ENCODE measurements around the gene FBXO39. TPM values are rescaled to one million over a fixed set of nuclear protein-coding genes. Genes with fewer than 3 reads are reported as not detected.

Gene FBXO39
- total RNA-seq, 1 experiment from 2014 or later: not detected

- H3K27me3 ChIP-seq (ENCODE audit: insufficient read depth, low read depth): no peaks in the 10 kb centered on the region; the same call in 1 of the 2 replicates
- ChIA-PET CTCF (no interaction called here), POLR2A (ENCODE audit: unreplicated experiment) (no interaction called here)
- H3K27ac ChIP-seq: no peak overlapping the region
- H3K4me3 ChIP-seq: no peak overlapping the region
- peaks cover 8% of the 10 kb centered on the region; the same call in 1 of the 2 replicates for H3F3A ChIP-seq (ENCODE audit: insufficient read depth, low read depth)
- H3K9me3 ChIP-seq (ENCODE audit: insufficient read depth, low read depth): no peaks in the 10 kb centered on the region
- H3K4me1 ChIP-seq (replicated peaks; ENCODE audit: insufficient read depth): peaks cover 26% of the 10 kb centered on the region
- BruUV-seq (replicated peaks): no TSS peak
- H3K9me2 ChIP-seq (ENCODE audit: insufficient read depth): no peaks in the 10 kb centered on the region
- intact Hi-C loops (cut with micrococcal nuclease; ENCODE audit: unreplicated experiment): no loop called here
- TF ChIP-seq CTCF (conservative IDR thresholded peaks at IDR 0.05) (no peak), EZH2 (IDR thresholded peaks at IDR 0.05; ENCODE audit: low read depth) (no peak)
- no peak overlapping the region for H3K4me2 ChIP-seq
- H3K79me2 ChIP-seq (ENCODE audit: low read depth): no peaks in the 10 kb centered on the region
- no peak overlapping the region for H2AFZ ChIP-seq
- H3K36me3 ChIP-seq (ENCODE audit: low read depth): no peaks in the 10 kb centered on the region
- no peak for DNase-seq
- no peaks in the 10 kb centered on the region for H4K20me1 ChIP-seq (ENCODE audit: insufficient read depth)
These were observed 17.9 kb downstream of the FBXO39 start for GRCh38 chr17:6793748-6794493.

GRCh38 chr17:6796017-6796886 lies 20.2 kb downstream of the FBXO39 start:
- H3K36me3 ChIP-seq (ENCODE audit: low read depth): no peaks in the 10 kb centered on the region
- BruUV-seq (replicated peaks): no TSS peak
- H3K4me1 ChIP-seq (replicated peaks; ENCODE audit: insufficient read depth): peaks cover 26% of the 10 kb centered on the region
- no peaks in the 10 kb centered on the region for H3K9me3 ChIP-seq (ENCODE audit: insufficient read depth, low read depth)
- H3K4me2 ChIP-seq: peak overlapping the region; percentile 43; the same call in 1 of the 2 replicates
- no peak overlapping the region for H2AFZ ChIP-seq
- DNase-seq: no peak
- H3K4me3 ChIP-seq: no peak overlapping the region
- H3K9me2 ChIP-seq (ENCODE audit: insufficient read depth): no peaks in the 10 kb centered on the region
- ChIA-PET POLR2A (ENCODE audit: unreplicated experiment) (no interaction called here), CTCF (no interaction called here)
- TF ChIP-seq CTCF (conservative IDR thresholded peaks at IDR 0.05) (no peak), EZH2 (IDR thresholded peaks at IDR 0.05; ENCODE audit: low read depth) (no peak)
- H3K27ac ChIP-seq: no peak overlapping the region
- no peaks in the 10 kb centered on the region for H3K27me3 ChIP-seq (ENCODE audit: insufficient read depth, low read depth)
- intact Hi-C loops (cut with micrococcal nuclease; ENCODE audit: unreplicated experiment): no loop called here
- no peaks in the 10 kb centered on the region for H4K20me1 ChIP-seq (ENCODE audit: insufficient read depth)
- H3K79me2 ChIP-seq (ENCODE audit: low read depth): no peaks in the 10 kb centered on the region
- peaks cover 8% of the 10 kb centered on the region; the same call in 1 of the 2 replicates for H3F3A ChIP-seq (ENCODE audit: insufficient read depth, low read depth)

- Histone ChIP-seq H3K79me2 (ENCODE audit: low read depth) (no peaks in the 10 kb centered on the region), H3K27ac (peak overlapping the region; percentile 30; the same call in 1 of the 2 replicates), H3K4me1 (replicated peaks; ENCODE audit: insufficient read depth) (peaks cover 26% of the 10 kb centered on the region), H2AFZ (no peak overlapping the region), H3F3A (ENCODE audit: insufficient read depth, low read depth) (peaks cover 8% of the 10 kb centered on the region), H4K20me1 (ENCODE audit: insufficient read depth) (no peaks in the 10 kb centered on the region), H3K27me3 (ENCODE audit: insufficient read depth, low read depth) (no peaks in the 10 kb centered on the region), H3K4me3 (no peak overlapping the region), H3K4me2 (peak overlapping the region; percentile 43), H3K9me2 (ENCODE audit: insufficient read depth) (no peaks in the 10 kb centered on the region), H3K36me3 (ENCODE audit: low read depth) (no peaks in the 10 kb centered on the region), H3K9me3 (ENCODE audit: insufficient read depth, low read depth) (no peaks in the 10 kb centered on the region)
- CTCF ChIA-PET: no interaction called here
- intact Hi-C loops (cut with micrococcal nuclease; ENCODE audit: unreplicated experiment): no loop called here
- TF ChIP-seq CTCF (conservative IDR thresholded peaks at IDR 0.05) (no peak), EZH2 (IDR thresholded peaks at IDR 0.05; ENCODE audit: low read depth) (no peak)
- no TSS peak for BruUV-seq (replicated peaks)
- DNase-seq: peak in 1 of 2 experiments; percentile 57
- POLR2A ChIA-PET (ENCODE audit: unreplicated experiment): no interaction called here
These were observed 21.0 kb downstream of the FBXO39 start for GRCh38 chr17:6796887-6797490.
